GM23248 (cell line): ENCODE data around the gene RPS16. TPM values are rescaled to one million over a fixed set of nuclear protein-coding genes. Genes with fewer than 3 reads are reported as not detected.
"Not testable (repeated sequence)": the region's sequence is repeated elsewhere in the genome, so short reads cannot be mapped to it uniquely, and the experiment has no call there.

Source experiments
- DNase-seq: peaks from one replicate; pipeline ENCODE4 v3.0.0-alpha.2; 2015
- H2AFZ ChIP-seq: fragments of 200-600 bp; sonication (generic); 2 replicates; pipeline ENCODE4 v1.6.1; 2016; ENCODE audit warnings: antibody characterized with exemption
- H3F3A ChIP-seq: fragments of 200-600 bp; sonication (generic); 2 replicates; pipeline ENCODE4 v1.6.1; 2016; ENCODE audit warnings: mild to moderate bottlenecking, antibody characterized with exemption, mixed run types; ENCODE audit not compliant: insufficient read depth
- H3K27ac ChIP-seq: fragments of 200-600 bp; sonication (generic); 2 replicates; pipeline ENCODE4 v1.5.1; 2016; ENCODE audit warnings: mild to moderate bottlenecking
- H3K27me3 ChIP-seq: fragments of 200-600 bp; sonication (generic); replicated peaks from 2 replicates; pipeline ENCODE4 v1.6.1; 2016; ENCODE audit warnings: mild to moderate bottlenecking; ENCODE audit not compliant: insufficient read depth
- H3K36me3 ChIP-seq: fragments of 200-600 bp; sonication (generic); 2 replicates; pipeline ENCODE4 v1.6.1; 2016; ENCODE audit warnings: low read depth, mild to moderate bottlenecking
- H3K4me1 ChIP-seq: fragments of 200-600 bp; sonication (generic); 2 replicates; pipeline ENCODE4 v1.6.1; 2016; ENCODE audit warnings: mild to moderate bottlenecking; ENCODE audit not compliant: insufficient read depth
- H3K4me2 ChIP-seq: fragments of 200-600 bp; sonication (generic); one replicate; pipeline ENCODE4 v1.6.1; 2016; ENCODE audit warnings: mild to moderate bottlenecking; ENCODE audit not compliant: unreplicated experiment
- H3K4me3 ChIP-seq: fragments of 200-600 bp; sonication (generic); 2 replicates; pipeline ENCODE4 v1.5.1; 2016; ENCODE audit warnings: mild to moderate bottlenecking
- H3K79me2 ChIP-seq: fragments of 200-600 bp; sonication (generic); 2 replicates; pipeline ENCODE4 v1.6.1; 2016; ENCODE audit warnings: mild to moderate bottlenecking; ENCODE audit not compliant: insufficient read depth
- H3K9ac ChIP-seq: fragments of 200-600 bp; sonication (generic); 2 replicates; pipeline ENCODE4 v1.6.1; 2016; ENCODE audit warnings: mild to moderate bottlenecking
- H3K9me2 ChIP-seq: fragments of 200-600 bp; sonication (generic); 2 replicates; pipeline ENCODE4 v1.6.1; 2016; ENCODE audit warnings: mixed run types, mild to moderate bottlenecking, moderate library complexity; ENCODE audit not compliant: insufficient read depth
- H3K9me3 ChIP-seq: fragments of 200-600 bp; sonication (generic); one replicate; pipeline ENCODE4 v1.6.1; 2017; ENCODE audit warnings: low read depth
- H4K20me1 ChIP-seq: fragments of 200-600 bp; sonication (generic); 2 replicates; pipeline ENCODE4 v1.6.0; 2016; ENCODE audit not compliant: insufficient read depth
- EZH2 ChIP-seq: fragments of 200-600 bp; sonication (generic); IDR thresholded peaks from 2 replicates; pipeline ENCODE4 v1.6.1; 2018; ENCODE audit warnings: antibody characterized with exemption, mild to moderate bottlenecking; ENCODE audit not compliant: insufficient read depth, poor library complexity, severe bottlenecking
- EZH2phosphoT487 ChIP-seq: fragments of 200-600 bp; sonication (generic); IDR thresholded peaks from 2 replicates; pipeline ENCODE4 v1.6.1; 2018; ENCODE audit warnings: antibody characterized with exemption, moderate library complexity, mild to moderate bottlenecking, low read depth; ENCODE audit not compliant: insufficient read depth
- WGBS, 2 experiments: methylation state at CpG; one replicate each; pipeline ENCODE4 v1.1.6; 2015 to 2017; ENCODE audit warnings: low lambda C conversion rate in 2 of 2, low coverage in 1 of 2; ENCODE audit errors: missing lambda C conversion rate in 2 of 2; 5-methylcytosine and 5-hydroxymethylcytosine counted together
- in situ Hi-C: fragments of 300-500 bp; cut with MboI; formaldehyde crosslinking; loops from 2 replicates; pipeline ENCODE4 v1.15.0; 2020
- polyA plus RNA-seq: library from polyadenylated mRNA; unstranded; fragments of >200 nt; fragmentation: Nextera tagmentation; extraction: Ambion mirVana; gene quantifications from 2 replicates; pipeline ENCODE4 v1.2.1, GENCODE V29; 2016
- total RNA-seq: library from RNA; depleted of rRNA; stranded (reverse); fragments of >200 nt; shearing (Covaris generic); gene quantifications from 2 replicates; pipeline ENCODE4 v1.2.3, GENCODE V29; 2014

RPS16 gene
- total and polyA plus RNA-seq, 2 experiments from 2014 or later = 136 to 542 TPM

DNA sequence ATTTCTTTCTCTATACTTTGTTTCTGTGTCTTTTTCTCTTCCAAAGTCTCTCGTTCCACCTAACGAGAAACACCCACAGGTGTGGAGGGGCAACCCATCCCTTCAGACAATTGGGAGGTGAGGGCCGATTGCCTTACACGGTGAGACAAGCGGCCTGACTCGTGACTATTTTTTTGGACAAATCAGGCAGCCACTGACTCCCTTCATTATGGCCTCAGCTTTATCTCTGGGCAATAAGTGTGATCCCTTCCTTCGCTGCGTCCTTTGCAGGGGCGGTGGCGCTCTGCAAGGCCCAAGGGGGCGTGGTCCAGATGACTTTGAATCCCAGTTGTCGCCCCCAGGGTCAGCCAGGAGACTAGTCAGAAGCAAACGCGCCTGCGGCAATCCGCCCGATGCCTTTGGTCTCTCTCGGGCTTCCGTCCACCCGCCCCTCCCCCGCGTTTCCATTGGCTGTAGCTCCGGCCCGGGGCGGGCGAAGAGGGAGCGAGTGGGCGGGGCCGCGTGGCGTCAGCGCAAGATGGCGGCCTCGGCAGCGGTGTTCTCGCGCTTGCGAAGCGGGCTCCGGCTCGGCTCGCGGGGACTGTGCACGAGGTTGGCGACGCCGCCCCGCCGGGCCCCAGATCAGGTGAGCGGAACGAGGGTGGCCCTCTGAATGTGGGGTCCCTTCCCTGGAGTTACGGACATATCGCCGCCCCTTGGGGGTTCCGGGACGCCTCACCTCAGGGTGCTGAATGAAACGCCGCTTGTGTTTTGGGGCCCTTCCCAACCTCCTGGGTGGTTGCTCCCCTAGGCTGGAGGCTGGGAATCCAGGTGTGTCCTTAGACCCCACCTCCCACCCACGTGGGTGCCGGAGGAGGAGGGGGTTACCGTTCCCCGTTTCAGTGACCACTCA, 44.8 kb upstream of the RPS16 start, which contains the start of gene TIMM50:
TSS of gene TIMM50 (plus strand) at position 502 of the 892 bp plus-strand sequence. CDS start at position 518, 16 bp downstream.
- no peaks in the 10 kb centered on the region for H3K9me2 ChIP-seq
- peaks cover 8% of the 10 kb centered on the region for H3K4me1 ChIP-seq
- no peaks in the 10 kb centered on the region for H4K20me1 ChIP-seq
- H3K4me3 ChIP-seq = peak within 1 kb of the TSS; percentile 95
- peaks cover 15% of the 10 kb centered on the region for H3F3A ChIP-seq
- peaks cover 48% of the 10 kb centered on the region for H3K79me2 ChIP-seq
- H3K9ac ChIP-seq = peak within 1 kb of the TSS; percentile 98
- H3K27me3 ChIP-seq = no peaks in the 10 kb centered on the region
- 1% methylated on average over 37 to 51 of the region's 62 CpGs for WGBS, 2 experiments
- in situ Hi-C loops = no loop called here
- H3K4me2 ChIP-seq = peak within 1 kb of the TSS; percentile 91
- H3K27ac ChIP-seq = peak within 1 kb of the TSS; percentile 64
- peak; percentile 99 for DNase-seq
- TF ChIP-seq EZH2phosphoT487 (no peak), EZH2 (no peak)
- H3K9me3 ChIP-seq = no peaks in the 10 kb centered on the region
- peak within 1 kb of the TSS; percentile 89 for H2AFZ ChIP-seq
- H3K36me3 ChIP-seq = peaks cover 6% of the 10 kb centered on the region; the same call in 1 of the 2 replicates

DNA sequence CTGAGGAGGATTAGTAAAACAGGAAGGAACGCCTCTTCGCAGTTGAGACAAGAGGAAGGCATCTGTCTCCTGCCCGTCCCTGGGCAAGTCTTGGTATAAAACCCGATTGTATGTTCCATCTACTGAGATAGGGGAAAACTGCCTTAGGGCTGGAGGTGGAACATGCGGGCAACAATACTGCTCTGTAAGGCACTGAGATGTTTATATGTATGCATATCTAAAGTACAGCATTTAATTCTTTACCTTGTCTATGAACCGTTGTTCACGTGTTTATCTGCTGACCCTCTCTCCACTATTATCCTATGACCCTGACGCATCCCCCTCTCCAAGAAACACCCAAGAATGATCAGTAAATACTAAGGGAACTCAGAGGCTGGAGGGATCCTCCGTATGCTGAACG, 44.2 kb upstream of the RPS16 start:
- H3K9me3 ChIP-seq = no peaks in the 10 kb centered on the region
- DNase-seq = no peak
- peak overlapping the region; percentile 98 for H3K9ac ChIP-seq
- H3K27me3 ChIP-seq = no peaks in the 10 kb centered on the region
- H3K36me3 ChIP-seq = peaks cover 6% of the 10 kb centered on the region; the same call in 1 of the 2 replicates
- peak overlapping the region; percentile 91 for H3K4me2 ChIP-seq
- H3K4me3 ChIP-seq = peak overlapping the region; percentile 95
- TF ChIP-seq EZH2phosphoT487 (no peak), EZH2 (no peak)
- WGBS, 2 experiments = 51 to 52% methylated on average over 10 of the region's 10 CpGs
- no peaks in the 10 kb centered on the region for H3K9me2 ChIP-seq
- in situ Hi-C loops = no loop called here
- H3K4me1 ChIP-seq = peaks cover 8% of the 10 kb centered on the region
- no peaks in the 10 kb centered on the region for H4K20me1 ChIP-seq
- H3K79me2 ChIP-seq = peaks cover 42% of the 10 kb centered on the region
- peaks cover 15% of the 10 kb centered on the region for H3F3A ChIP-seq
- H2AFZ ChIP-seq = peak overlapping the region; percentile 89
- H3K27ac ChIP-seq = peak overlapping the region; percentile 64

DNA sequence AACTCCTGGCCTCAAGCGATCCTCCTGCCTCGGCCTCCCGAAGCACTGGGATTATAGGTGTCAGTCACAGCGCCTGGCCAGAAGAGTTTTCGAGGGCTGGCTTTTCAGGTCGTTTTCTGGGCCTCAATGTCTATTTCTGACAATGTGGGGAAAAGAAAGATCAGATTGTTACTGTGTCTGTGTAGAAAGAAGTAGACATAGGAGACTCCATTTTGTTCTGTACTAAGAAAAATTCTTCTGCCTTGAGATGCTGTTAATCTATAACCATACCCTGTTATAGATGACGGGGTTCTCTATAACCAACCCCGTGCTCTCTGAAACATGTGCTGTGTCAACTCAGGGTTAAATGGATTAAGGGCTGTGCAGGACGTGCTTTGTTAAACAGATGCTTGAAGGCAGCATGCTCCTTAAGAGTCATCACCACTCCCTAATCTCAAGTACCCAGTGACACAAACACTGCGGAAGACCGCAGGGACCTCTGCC, 43.6 kb upstream of the RPS16 start:
- H3K9ac ChIP-seq, H3K4me2 ChIP-seq, DNase-seq, H4K20me1 ChIP-seq, H3K4me3 ChIP-seq, H3K27me3 ChIP-seq, H3K4me1 ChIP-seq, H3K9me3 ChIP-seq, in situ Hi-C loops, H3K9me2 ChIP-seq: not testable (repeated sequence)
- Histone ChIP-seq H3F3A (peaks cover 15% of the 10 kb centered on the region), H3K36me3 (peaks cover 11% of the 10 kb centered on the region; the same call in 1 of the 2 replicates), H2AFZ (peak overlapping the region; percentile 89; the same call in 1 of the 2 replicates), H3K27ac (peak overlapping the region; percentile 64; the same call in 1 of the 2 replicates), H3K79me2 (peaks cover 37% of the 10 kb centered on the region)
- WGBS, 2 experiments = 77 to 86% methylated on average over 11 of the region's 11 CpGs

DNA sequence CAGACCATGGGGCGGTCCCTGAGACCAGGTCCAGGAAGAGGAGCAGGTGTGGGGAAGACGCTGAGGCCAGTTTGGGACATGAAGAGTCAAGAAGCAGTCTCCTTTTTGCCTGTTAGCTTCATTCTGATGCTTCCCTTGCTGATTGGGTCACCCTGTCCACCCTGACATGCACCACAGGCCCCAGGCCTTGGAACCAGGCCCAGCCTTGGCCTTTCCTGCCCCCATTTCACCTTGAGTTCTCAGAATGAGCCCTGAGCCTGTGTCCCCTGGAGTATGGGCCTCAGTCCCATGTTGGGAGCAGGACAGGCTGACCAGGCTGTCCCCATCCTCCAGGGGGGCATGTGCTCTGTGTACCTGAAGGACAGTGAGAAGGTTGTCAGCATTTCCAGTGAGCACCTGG, 40.0 kb upstream of the RPS16 start:
- Histone ChIP-seq H3K4me2 (no peak overlapping the region), H3K4me1 (peaks cover 4% of the 10 kb centered on the region; the same call in 1 of the 2 replicates), H3F3A (peaks cover 15% of the 10 kb centered on the region), H3K9me2 (no peaks in the 10 kb centered on the region), H3K9ac (no peak overlapping the region), H3K27ac (no peak overlapping the region), H2AFZ (no peak overlapping the region), H3K4me3 (no peak overlapping the region), H3K9me3 (no peaks in the 10 kb centered on the region), H4K20me1 (no peaks in the 10 kb centered on the region), H3K27me3 (no peaks in the 10 kb centered on the region), H3K36me3 (peaks cover 20% of the 10 kb centered on the region), H3K79me2 (peaks cover 1% of the 10 kb centered on the region)
- 91 to 93% methylated on average over 2 of the region's 2 CpGs for WGBS, 2 experiments
- TF ChIP-seq EZH2phosphoT487 (no peak), EZH2 (no peak)
- in situ Hi-C loops = no loop called here
- DNase-seq = no peak
